ENCODE data around the gene BCDIN3D.
A peak's percentile ranks its signal among the peaks of the same experiment; 100 is the strongest.

The BCDIN3D gene

DNA sequence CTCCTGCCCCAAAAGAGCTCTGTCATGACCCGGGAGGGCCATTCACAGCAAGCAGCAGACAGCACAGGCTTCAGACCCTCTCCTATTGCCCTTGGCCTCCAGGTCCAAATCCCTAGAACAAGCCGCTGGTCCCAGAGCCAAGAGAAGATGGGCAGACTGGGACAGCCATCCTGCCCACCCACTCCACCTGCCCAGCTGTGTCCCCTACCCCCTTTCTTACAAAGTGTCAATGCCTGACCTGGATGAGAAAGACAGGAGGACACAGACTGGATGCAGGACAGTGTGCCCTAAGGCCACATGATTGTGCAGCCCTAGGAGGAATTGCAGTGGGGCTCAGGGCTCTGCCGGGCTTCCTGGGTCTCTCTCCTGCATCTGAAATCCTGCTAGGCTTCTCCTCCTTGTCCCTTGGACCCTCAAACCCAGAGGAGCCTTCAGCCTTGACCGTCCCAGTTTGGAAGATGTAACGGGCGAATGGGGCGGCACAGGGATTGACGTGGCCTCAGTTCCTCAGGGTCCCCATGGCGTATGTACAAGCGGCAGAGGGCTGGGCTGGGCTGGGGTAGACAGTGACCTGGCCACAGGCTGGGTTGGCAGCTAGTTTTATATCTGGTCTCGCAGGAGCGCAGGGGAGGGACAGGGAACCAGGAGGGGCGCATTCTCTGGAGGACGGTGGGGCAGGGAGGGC is 27.1 kb upstream of the BCDIN3D start:
- no peak overlapping the region for H3K4me3 ChIP-seq (ENCODE audit: low read depth in 1 of 5, low read length in 5 of 5)
- no peak overlapping the region for H3K9ac ChIP-seq (ENCODE audit: low read length in 5 of 5)
- no peaks in the 10 kb centered on the region for H3K9me3 ChIP-seq (ENCODE audit: control insufficient read depth in 5 of 5, low read length in 5 of 5)
- no peak overlapping the region for H3K27ac ChIP-seq (ENCODE audit: low read depth, low read length)
- H3K4me1 ChIP-seq (ENCODE audit: control insufficient read depth in 5 of 5, insufficient read depth in 5 of 5, low read length in 5 of 5): peaks cover 9 to 65% (median 46%) of the 10 kb centered on the region in 5 donors
- peaks cover 0 to 5% (median 0%) of the 10 kb centered on the region in 5 donors for H3K27me3 ChIP-seq (ENCODE audit: control insufficient read depth in 5 of 5, insufficient read depth in 4 of 5, low read length in 5 of 5)
- no peaks in the 10 kb centered on the region for H3K36me3 ChIP-seq (ENCODE audit: control insufficient read depth in 5 of 5, insufficient read depth in 5 of 5, low read length in 5 of 5)

DNA sequence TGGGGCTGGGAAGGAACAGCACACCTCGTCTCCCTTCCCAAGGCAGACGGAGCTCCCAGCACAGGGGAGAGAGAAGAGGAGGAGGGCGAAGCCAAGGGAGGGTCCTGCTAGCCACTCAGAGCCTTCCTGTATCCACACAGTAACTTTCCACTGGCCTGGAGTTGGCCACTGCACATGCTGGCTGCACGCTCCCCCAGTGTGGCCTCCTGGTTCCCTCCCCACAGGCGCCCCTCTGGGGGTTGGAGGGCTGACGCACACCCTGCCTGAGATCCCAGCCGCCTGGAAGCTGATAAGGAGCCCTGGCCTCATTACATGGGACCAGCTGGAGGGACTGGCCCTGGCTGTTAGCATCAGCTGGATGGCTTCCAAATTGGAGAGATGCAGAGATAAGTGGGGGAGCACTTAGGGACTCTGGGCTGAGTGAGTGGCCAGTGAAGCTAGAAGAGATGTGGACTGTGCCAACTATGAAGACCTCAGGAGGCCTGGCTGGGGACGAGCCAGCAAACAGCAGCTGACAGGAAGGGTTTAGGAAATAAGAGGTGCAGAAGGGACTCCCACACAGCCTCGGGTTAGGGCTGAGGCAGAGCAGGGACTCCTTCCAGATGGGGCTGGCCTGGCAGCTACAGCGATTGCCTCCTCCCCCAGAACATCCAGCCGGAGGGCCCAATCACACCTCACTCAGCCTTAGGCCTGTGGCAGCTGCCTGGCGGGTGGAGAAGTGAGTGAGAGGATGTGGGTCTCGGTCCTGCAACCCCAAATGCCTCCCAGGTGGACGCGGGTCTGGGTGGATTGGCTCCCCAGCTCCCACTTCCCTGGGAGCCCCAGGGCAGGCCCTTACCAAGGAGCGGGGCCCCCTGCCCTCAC is 26.3 kb upstream of the BCDIN3D start:
- H3K27ac ChIP-seq (ENCODE audit: low read depth, low read length): no peak overlapping the region
- H3K4me1 ChIP-seq (ENCODE audit: control insufficient read depth in 5 of 5, insufficient read depth in 5 of 5, low read length in 5 of 5): peaks cover 9 to 62% (median 46%) of the 10 kb centered on the region in 5 donors
- H3K36me3 ChIP-seq (ENCODE audit: control insufficient read depth in 5 of 5, insufficient read depth in 5 of 5, low read length in 5 of 5): no peaks in the 10 kb centered on the region
- peak overlapping the region in 1 of 5 donors; percentile 19 for H3K9ac ChIP-seq (ENCODE audit: low read length in 5 of 5)
- H3K9me3 ChIP-seq (ENCODE audit: control insufficient read depth in 5 of 5, low read length in 5 of 5): no peaks in the 10 kb centered on the region
- H3K27me3 ChIP-seq (ENCODE audit: control insufficient read depth in 5 of 5, insufficient read depth in 4 of 5, low read length in 5 of 5): peaks cover 0 to 8% (median 0%) of the 10 kb centered on the region in 5 donors
- peak overlapping the region in 1 of 5 donors; percentile 6 for H3K4me3 ChIP-seq (ENCODE audit: low read depth in 1 of 5, low read length in 5 of 5)

DNA sequence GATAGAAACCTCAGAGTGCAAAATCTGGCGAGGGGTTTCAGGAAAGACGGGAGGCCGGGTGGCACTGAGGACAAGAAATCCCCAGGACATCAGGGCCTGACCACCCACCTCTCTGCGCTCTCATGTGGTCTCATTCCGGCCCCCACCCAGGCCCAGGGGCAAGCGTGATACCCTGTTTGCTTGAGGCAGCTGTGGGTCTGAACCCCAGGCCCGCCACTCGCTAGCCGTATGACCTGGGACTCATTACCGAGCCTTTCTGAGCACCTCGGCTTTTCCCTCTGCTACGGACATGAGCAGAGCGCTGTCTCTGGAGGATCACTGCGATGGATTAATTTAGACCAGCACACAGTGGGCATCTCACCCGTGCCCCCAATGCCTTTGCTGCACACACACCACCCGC is 25.5 kb upstream of the BCDIN3D start:
- Histone ChIP-seq H3K9ac (ENCODE audit: low read length in 5 of 5) (no peak overlapping the region), H3K9me3 (ENCODE audit: control insufficient read depth in 5 of 5, low read length in 5 of 5) (no peaks in the 10 kb centered on the region), H3K27ac (ENCODE audit: low read depth, low read length) (no peak overlapping the region), H3K4me1 (ENCODE audit: control insufficient read depth in 5 of 5, insufficient read depth in 5 of 5, low read length in 5 of 5) (peaks cover 9 to 54% (median 44%) of the 10 kb centered on the region in 5 donors), H3K4me3 (ENCODE audit: low read depth in 1 of 5, low read length in 5 of 5) (no peak overlapping the region), H3K36me3 (ENCODE audit: control insufficient read depth in 5 of 5, insufficient read depth in 5 of 5, low read length in 5 of 5) (no peaks in the 10 kb centered on the region), H3K27me3 (ENCODE audit: control insufficient read depth in 5 of 5, insufficient read depth in 4 of 5, low read length in 5 of 5) (peaks cover 0 to 8% (median 0%) of the 10 kb centered on the region in 5 donors)

DNA sequence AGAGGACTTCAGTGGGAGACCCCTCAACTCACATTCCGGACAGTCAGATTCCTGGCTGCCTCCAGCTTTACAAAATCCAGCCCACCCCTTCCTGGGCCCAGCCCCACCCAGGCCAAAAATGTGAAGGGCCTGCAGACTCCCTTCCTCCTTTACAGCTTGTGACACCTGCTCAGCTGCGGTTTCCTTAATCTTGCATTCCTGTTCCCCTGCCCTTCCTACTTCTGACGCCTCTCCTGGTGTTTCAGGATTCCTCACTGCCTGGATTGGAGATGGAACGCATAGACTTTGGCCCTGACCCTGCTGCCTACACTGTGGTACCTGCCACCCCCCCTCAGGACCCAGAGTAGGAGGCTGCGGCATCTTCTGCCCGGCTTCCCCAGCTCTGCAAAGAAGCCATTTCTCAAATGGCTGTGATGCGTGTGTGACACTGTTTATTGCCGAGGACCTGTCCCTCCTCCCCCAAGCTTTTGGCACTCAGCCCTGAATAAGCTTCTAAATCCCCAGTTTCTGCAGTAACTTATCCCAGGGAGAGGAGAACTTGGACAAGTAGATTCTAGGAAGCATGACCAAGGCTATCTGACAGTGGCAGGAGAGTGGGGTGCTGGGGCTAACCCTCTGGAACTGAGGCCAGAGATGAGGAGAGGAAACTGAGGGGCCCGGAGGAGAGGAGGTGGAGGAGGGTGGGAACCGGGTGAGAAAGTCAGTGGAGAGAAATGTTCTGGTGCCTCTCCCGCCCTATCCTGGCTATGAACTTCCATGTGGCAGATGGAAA is 24.9 kb upstream of the BCDIN3D start:
- Histone ChIP-seq H3K27ac (ENCODE audit: low read depth, low read length) (no peak overlapping the region), H3K9ac (ENCODE audit: low read length in 5 of 5) (peak overlapping the region in 1 of 5 donors; percentile 40), H3K9me3 (ENCODE audit: control insufficient read depth in 5 of 5, low read length in 5 of 5) (no peaks in the 10 kb centered on the region)

DNA sequence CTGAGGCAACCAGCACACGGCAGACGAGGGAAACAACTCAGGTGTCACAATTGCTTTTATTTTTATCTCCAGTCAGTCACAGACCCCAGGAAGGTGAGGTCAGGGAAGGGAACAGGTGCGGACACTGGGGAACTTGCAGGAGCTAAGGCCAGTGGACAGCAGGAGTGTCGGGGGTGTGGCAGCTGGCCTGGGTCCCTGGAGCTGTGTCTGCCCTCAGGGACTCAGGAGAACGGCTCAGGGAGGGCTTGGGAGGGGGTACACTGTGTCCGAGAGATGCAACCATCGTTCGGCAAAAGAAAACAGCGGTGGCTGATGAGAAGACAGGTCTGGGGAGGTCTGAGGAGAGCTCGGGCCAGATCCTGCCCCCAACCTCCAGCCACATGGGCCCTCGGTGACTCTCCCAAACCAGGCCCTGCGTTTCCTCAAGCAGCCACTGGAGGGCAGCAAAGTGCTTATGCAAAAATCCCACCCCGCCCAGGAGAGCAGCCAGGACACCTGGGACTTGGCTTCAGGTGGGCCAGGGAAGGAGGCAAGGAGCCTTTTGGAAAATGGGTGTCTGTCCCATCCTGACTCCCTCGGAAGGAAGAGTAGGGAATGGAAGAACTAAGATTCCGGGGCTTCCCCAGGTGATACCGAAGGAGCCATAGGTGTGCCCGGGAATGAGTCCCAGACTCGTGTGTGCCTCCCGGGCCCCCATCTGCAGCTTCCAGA is 24.1 kb upstream of the BCDIN3D start:
- Histone ChIP-seq H3K9ac (ENCODE audit: low read length in 5 of 5) (no peak overlapping the region), H3K27ac (ENCODE audit: low read depth, low read length) (no peak overlapping the region), H3K36me3 (ENCODE audit: control insufficient read depth in 5 of 5, insufficient read depth in 5 of 5, low read length in 5 of 5) (no peaks in the 10 kb centered on the region), H3K4me3 (ENCODE audit: low read depth in 1 of 5, low read length in 5 of 5) (no peak overlapping the region), H3K27me3 (ENCODE audit: control insufficient read depth in 5 of 5, insufficient read depth in 4 of 5, low read length in 5 of 5) (peaks cover 0 to 8% (median 0%) of the 10 kb centered on the region in 5 donors), H3K9me3 (ENCODE audit: control insufficient read depth in 5 of 5, low read length in 5 of 5) (no peaks in the 10 kb centered on the region), H3K4me1 (ENCODE audit: control insufficient read depth in 5 of 5, insufficient read depth in 5 of 5, low read length in 5 of 5) (peaks cover 7 to 40% (median 31%) of the 10 kb centered on the region in 5 donors)

More for the DNA sequence above, 24.9 kb upstream of the BCDIN3D start:
- Histone ChIP-seq H3K27me3 (ENCODE audit: control insufficient read depth in 5 of 5, insufficient read depth in 4 of 5, low read length in 5 of 5) (peaks cover 0 to 8% (median 0%) of the 10 kb centered on the region in 5 donors), H3K4me1 (ENCODE audit: control insufficient read depth in 5 of 5, insufficient read depth in 5 of 5, low read length in 5 of 5) (peaks cover 7 to 47% (median 37%) of the 10 kb centered on the region in 5 donors), H3K36me3 (ENCODE audit: control insufficient read depth in 5 of 5, insufficient read depth in 5 of 5, low read length in 5 of 5) (no peaks in the 10 kb centered on the region), H3K4me3 (ENCODE audit: low read depth in 1 of 5, low read length in 5 of 5) (no peak overlapping the region)

DNA sequence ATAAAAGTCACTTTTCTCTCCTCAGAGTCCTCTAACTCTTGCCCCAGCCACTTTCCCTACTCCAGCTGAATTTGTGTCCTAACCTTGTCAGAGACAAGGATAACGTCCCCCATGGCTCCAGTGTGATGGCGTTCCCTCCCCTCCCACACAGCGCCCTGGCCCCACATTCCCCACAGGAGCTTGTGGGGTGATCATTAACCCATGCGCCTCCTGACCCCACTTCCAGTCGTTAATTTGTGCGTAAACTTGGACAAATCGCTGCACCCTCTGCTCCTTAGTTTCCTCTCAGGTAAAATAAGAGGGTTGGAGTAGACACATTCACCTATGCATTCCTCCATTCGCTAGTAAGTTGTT is 22.9 kb upstream of the BCDIN3D start:
- peaks cover 7 to 31% (median 30%) of the 10 kb centered on the region in 5 donors for H3K4me1 ChIP-seq (ENCODE audit: control insufficient read depth in 5 of 5, insufficient read depth in 5 of 5, low read length in 5 of 5)
- H3K4me3 ChIP-seq (ENCODE audit: low read depth in 1 of 5, low read length in 5 of 5): no peak overlapping the region
- no peaks in the 10 kb centered on the region for H3K9me3 ChIP-seq (ENCODE audit: control insufficient read depth in 5 of 5, low read length in 5 of 5)
- no peaks in the 10 kb centered on the region for H3K36me3 ChIP-seq (ENCODE audit: control insufficient read depth in 5 of 5, insufficient read depth in 5 of 5, low read length in 5 of 5)
- no peak overlapping the region for H3K9ac ChIP-seq (ENCODE audit: low read length in 5 of 5)
- H3K27ac ChIP-seq (ENCODE audit: low read depth, low read length): no peak overlapping the region
- H3K27me3 ChIP-seq (ENCODE audit: control insufficient read depth in 5 of 5, insufficient read depth in 4 of 5, low read length in 5 of 5): peaks cover 0 to 8% (median 0%) of the 10 kb centered on the region in 5 donors

DNA sequence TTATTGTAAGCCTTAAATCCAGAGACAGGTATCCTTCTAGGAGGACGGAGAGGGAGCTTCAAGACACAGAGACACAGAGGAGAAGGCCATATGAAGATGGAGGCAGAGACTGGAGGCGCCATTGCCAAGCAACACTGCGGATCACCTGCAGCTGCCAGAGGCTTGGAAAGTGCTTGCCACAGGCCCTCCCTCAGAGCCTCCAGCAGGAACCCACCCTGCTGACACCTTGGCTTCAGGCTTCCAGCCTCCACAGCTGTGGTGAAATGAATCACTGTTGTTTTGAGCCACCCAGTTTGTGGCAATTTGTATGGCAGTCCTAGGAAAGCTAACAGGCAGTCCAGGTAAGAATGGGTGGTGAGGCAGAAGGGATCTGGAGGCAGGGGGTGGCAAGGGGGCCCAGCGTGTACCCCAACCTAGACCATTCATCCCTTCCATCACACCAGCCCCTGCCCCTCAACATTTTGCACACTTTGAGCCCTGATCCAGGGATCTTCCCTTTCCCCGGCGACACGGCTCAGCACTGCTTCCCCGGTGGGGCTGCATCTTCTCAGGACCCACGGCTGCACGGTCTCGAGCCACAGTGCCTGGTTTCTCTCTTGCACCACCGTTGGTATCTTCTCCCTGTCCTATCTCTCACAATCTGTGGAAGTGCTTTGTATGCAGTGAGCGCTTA is 22.3 kb upstream of the BCDIN3D start:
- Histone ChIP-seq H3K9me3 (ENCODE audit: control insufficient read depth in 5 of 5, low read length in 5 of 5) (no peaks in the 10 kb centered on the region), H3K36me3 (ENCODE audit: control insufficient read depth in 5 of 5, insufficient read depth in 5 of 5, low read length in 5 of 5) (no peaks in the 10 kb centered on the region), H3K4me3 (ENCODE audit: low read depth in 1 of 5, low read length in 5 of 5) (no peak overlapping the region), H3K9ac (ENCODE audit: low read length in 5 of 5) (no peak overlapping the region), H3K4me1 (ENCODE audit: control insufficient read depth in 5 of 5, insufficient read depth in 5 of 5, low read length in 5 of 5) (peaks cover 7 to 31% (median 30%) of the 10 kb centered on the region in 5 donors), H3K27ac (ENCODE audit: low read depth, low read length) (no peak overlapping the region), H3K27me3 (ENCODE audit: control insufficient read depth in 5 of 5, insufficient read depth in 4 of 5, low read length in 5 of 5) (peaks cover 0 to 8% (median 0%) of the 10 kb centered on the region in 5 donors)

DNA sequence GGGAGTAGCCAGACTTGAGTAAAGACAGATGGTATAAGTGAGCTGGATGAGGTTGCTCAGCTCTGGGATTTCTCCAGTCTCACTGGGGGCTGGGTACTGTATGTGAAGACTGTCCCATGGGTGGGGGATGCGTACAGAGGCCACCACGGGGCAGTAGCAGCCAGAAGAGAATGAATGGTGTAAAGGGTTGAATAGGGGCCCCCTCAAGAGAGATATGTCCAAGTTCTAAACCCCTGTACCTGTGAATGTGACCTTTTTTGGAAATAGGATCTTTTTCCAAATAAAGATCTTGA is 21.8 kb upstream of the BCDIN3D start:
- H3K36me3 ChIP-seq (ENCODE audit: control insufficient read depth in 5 of 5, insufficient read depth in 5 of 5, low read length in 5 of 5): no peaks in the 10 kb centered on the region
- no peaks in the 10 kb centered on the region for H3K9me3 ChIP-seq (ENCODE audit: control insufficient read depth in 5 of 5, low read length in 5 of 5)
- H3K9ac ChIP-seq (ENCODE audit: low read length in 5 of 5): no peak overlapping the region
- peaks cover 0 to 8% (median 0%) of the 10 kb centered on the region in 5 donors for H3K27me3 ChIP-seq (ENCODE audit: control insufficient read depth in 5 of 5, insufficient read depth in 4 of 5, low read length in 5 of 5)
- H3K27ac ChIP-seq (ENCODE audit: low read depth, low read length): no peak overlapping the region
- no peak overlapping the region for H3K4me3 ChIP-seq (ENCODE audit: low read depth in 1 of 5, low read length in 5 of 5)
- H3K4me1 ChIP-seq (ENCODE audit: control insufficient read depth in 5 of 5, insufficient read depth in 5 of 5, low read length in 5 of 5): peaks cover 4 to 29% (median 27%) of the 10 kb centered on the region in 5 donors

Data from subcutaneous abdominal adipose tissue (tissue), 5 donors.